Fibroblast of peridontal ligament (primary cell): Measurements from ENCODE around the gene POLN.

Source experiments
- DNase-seq: peaks from one replicate; pipeline ENCODE4 v3.0.0-alpha.2; 2010; ENCODE audit errors: extremely low read depth

The POLN gene

DNA sequence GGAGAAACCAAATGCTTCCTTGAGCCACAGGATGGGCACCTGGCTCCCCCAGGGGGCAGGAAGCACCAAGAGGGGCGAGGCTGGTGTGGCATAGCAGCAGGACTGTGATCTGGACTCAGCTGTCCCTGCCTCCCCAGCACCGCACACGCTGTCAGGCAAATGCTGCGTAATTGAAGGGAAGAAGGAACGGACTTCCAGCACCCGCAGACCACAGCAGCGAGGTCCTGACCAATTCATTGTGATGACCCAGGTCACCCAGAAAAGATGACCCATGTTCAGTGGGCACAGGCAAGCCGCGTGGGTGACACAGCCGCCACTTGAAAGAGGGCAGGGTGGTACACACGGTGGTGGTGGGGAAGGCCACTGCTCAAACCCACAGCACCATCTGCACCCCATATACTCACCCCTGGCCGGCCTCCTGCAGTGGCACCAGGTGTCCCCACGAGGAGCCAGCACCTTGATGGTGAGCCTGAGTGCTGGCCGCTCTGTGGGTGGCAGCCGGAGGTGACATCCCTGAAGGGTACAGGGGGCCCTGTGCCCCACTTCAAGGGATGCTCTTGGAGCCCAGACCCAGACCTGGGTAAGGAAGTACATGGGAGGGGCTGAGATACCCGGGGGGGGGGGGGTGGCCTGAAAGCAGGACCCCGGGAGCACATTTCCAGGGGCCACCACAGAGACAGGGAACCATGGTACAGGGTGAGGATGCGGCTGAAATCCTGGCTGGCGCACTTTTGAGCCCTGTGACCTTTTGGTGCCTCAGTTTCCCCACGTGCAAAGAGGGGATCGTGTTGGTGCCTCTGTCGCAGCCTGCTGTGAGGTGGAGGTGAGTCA is 171.3 kb downstream of the POLN start:
- no peak for DNase-seq

DNA sequence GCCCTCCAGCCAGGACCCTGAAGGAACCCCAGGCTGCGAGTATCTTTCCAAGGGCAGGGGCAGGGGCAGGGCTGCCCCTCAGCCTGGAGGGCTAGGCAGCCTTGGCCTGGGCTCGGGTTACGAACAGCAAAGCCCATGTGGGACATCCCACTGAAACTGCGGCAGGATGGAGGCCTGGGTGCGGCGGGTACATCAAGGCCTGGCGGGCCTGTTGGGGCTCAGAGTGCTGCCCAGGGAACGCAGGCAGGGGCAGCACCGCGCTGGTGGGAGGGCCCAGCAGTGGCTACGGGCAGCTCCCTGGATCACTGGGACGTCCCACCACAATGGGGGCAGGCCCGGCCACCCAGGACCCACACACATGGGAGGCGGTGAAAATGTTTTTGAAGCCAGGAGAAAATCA is 171.9 kb downstream of the POLN start:
- DNase-seq, result no peak

DNA sequence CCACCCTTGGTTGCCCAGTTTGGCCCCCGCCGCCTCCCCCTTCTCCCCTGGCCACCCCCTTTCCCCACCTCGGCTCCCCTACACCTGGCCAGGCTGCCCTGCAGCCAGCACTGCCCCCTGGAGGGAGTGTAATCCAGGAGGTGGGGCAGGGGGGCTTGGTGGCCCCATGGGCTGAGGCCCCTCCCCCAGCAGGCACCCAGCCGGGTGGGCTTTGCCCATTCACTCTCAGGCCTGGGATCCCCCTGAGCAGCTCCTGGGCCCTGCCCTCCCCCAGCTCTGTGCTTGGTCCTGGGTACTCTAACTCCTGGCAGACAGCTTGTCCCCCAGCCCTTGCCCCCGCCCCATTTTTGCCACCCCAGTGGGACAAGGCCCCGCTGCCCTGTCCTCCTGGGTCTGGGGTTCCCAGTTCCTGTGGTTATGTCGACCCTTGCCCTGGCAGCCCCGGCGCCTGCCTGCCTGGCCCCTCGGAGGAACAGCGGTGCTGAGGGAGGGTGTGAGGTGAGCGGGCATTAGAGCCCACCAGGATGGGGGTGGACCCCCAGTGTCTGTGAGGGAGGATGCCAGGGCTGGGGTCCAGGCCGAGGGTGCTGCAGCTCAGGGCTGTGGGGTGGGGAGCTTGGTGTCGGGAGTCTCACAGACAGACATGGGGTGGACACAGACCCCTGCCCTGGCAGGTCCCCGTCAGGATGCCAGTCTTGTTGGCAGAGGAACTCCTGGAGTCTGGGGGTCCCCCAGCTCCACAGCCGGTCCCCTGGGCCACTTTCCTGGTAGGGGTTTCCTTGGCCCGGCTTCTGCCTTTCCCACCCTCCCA is 172.6 kb downstream of the POLN start:
- DNase-seq, result no peak

DNA sequence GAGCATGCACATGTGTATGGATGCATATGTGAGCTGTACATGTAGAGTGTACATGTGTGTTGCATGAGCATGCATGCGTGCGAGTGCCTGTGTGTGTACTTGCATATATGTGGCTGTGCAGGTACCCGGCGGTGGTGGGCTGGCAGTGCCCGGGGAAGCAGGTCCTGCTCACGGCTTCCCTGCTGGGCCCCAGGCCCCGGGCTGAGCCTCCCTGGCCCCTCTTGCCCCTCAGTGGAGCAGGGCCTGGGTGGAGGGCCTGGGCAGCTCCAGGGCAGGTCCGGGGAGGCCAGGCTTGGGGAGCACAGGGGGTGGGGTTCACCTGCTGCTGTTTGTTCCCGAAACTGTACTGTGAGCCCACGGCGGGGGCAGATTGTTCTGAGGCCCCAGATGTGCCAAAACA is 173.4 kb downstream of the POLN start:
- no peak for DNase-seq

DNA sequence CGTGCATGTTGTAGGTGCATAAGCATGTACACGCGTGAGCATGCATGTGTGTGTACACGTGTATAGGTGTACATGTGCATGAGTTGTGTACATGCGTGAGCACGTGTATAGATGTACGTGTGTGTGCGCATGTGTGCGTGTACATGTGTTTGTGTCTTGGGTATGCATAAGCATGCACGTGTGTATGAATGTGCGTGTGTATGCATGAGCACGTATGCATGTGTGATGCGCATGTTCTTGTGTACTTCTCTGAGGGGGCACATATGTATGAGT is 173.8 kb downstream of the POLN start:
- DNase-seq, result no peak

DNA sequence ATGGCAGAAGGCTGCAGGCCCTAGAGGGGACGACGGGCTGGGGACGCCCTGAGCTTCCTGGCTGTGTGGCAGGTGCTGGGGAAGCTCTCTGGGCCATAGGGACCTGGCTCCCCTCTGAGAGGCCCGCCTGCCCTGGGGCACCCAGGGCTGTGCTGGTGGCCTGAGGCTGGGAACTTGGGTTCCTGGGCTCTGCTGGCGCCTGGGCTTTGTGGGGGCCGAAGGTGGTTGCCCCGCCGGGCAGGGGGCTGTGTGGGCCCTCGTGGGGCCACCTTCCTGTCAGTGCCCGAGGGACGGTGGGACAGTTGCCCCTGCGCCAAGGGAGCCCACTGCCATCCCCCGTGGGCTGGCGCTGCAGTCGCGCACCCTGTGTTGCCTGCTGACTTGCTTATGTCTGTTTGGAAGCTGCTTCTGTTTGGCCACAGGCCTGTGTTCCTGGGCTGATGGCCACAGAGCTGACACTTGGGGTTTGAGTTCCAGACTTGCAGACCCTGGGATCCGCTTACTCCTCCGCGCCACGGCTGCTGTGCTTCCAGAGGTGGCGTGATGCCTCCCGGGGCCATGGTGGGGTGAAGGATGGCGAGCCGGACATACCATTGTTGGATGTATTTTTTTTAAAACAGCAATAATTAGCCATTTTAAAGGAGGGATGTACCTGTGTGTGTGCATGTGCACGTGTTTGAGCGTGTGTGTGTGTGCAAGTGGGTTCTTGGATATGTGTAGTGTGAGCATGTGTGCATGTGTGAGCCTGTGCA is 174.3 kb downstream of the POLN start:
- DNase-seq, result no peak

DNA sequence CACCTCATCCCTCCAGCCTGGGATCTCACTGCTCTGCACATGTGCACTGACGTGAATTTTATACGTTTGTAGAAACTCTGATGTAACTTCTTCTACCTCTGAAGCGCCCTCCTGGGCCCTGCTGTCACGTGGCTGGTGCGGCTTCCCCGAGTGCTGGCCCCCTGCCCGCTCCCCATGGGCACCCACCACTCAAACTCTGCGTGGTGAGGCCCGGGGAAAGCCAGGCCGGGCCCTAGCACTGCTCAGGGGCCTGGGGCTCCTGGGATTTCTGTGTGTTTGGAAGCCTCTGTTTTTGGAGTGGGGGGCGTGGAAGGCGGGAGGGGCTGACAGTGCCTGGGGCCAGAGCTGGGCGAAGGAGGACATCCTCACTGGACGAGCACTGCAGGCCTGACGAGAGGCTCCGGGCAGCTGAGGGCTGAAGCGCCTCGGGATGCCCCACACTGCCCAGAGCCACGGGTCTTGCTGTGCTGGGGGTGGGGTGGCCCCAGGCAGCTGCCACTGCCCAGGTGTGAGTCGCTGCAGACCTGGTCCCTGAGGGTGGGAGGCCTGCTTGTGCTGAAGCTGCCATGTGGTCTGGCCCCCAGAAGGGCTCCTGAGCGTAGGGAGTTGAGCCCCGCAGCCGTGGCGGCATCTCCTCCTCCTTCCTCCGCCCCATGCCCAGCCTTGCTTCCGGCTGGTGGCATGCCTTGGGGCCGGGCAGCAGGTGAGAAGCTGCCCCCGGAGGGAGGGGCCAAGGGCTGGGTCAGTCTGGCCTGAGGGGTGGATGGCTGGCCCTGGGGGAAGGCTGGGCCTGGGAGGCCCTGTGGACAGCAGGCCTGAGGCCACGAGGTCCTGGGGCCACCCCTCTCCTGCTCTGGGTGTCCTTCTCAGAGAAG is 175.1 kb downstream of the POLN start:
- DNase-seq, result no peak

DNA sequence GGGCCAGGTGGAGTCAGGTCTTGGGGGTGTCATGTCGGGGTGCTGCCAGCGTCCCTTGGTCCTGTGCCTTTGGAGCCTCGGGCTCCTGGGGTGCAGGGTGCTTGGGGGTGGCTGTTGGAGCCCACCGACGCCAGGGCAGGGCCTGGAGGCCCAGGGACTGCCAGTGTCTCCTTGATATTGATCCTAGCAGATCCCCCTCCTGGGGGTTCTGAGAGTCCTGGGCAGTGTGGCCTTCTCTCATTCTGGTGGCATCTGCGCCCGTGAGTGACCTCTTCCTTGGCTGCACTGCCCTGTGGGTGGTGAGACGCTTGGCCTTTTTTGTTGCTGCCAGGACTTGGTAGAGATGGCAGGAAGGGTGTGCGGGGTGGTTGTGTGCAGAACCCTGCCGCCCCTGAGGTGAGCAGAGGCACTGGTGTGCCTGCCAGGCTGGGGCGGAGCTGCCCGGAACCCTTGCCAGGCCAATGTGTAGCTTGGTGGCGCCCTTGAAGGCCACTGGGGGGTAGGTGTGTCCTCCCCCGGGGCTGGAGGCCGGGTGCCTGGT is 175.8 kb downstream of the POLN start:
- no peak for DNase-seq

DNA sequence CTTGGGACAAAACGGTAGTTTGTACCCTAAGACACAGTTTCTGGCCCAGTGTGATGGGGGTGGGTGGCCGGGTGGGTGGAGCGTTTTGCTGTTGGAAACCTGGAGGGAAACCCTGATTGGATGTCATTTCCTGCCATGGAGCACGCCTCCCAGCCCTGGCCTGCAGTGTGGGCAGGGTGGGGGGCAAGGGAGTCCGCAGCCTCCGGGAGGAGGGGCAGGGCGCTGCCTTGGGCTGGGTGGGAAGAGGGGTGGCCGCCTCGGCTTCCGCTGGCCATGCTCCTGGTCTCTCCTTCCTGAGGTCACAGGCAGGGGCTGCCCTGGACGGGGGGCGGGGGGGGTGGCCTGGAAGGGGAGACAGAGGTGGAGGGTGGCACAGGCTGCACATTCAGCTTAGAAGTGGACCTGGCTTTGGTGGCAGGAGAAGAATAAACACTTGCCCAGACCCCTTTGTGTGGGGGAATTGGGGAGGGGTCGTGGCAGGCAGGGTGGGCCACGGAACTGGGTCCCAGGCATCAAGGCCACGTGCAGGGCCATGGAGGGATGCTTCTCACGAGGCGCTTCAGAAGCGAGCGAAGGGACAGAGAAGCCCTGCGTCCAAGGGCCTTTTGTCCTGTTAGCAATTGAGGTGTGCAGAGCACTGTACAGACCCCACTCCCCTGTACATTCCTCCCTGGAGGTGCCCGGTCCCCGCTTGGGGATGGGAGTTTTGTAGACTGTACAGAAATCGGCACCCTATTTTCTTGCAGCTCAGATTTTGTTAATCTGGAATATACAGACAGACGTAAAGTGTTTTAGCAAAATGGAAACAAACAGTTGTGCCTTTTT is 176.6 kb downstream of the POLN start:
- no peak for DNase-seq

DNA sequence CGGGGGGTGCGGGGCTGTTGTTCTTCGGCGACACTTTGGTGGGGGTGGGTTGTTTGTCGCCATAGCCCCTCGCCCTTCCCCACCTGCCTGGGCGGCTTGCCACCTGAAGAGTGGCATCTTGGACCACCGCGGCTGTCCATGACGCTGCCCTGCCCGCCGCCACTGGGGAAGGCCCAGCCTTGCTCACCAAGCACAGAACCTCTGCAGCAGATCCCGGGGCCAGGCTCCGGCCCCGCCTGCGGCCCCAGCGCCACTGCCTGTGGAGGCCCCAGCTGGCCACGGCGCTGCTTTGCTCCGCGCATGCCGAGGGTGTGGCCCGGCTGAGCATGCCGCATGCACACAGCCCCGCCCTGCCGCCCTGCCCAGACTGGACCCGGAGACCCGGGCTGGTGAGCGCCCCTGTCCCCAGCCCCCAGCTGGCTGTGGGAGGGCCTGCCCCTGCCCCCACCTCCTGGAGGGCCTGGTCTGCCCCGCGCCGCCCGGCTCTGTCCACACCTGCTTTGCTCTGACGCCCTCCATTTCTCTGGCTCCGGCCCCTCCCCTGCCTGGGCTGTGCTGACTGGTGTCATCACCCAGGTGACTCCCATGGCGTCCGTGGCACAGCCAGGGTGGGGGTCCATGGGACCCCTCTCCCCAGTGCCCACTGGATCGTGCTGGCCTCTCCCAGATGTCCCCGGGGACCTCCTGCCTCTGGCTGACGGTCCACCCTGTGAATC is 177.5 kb downstream of the POLN start:
- DNase-seq, result no peak

DNA sequence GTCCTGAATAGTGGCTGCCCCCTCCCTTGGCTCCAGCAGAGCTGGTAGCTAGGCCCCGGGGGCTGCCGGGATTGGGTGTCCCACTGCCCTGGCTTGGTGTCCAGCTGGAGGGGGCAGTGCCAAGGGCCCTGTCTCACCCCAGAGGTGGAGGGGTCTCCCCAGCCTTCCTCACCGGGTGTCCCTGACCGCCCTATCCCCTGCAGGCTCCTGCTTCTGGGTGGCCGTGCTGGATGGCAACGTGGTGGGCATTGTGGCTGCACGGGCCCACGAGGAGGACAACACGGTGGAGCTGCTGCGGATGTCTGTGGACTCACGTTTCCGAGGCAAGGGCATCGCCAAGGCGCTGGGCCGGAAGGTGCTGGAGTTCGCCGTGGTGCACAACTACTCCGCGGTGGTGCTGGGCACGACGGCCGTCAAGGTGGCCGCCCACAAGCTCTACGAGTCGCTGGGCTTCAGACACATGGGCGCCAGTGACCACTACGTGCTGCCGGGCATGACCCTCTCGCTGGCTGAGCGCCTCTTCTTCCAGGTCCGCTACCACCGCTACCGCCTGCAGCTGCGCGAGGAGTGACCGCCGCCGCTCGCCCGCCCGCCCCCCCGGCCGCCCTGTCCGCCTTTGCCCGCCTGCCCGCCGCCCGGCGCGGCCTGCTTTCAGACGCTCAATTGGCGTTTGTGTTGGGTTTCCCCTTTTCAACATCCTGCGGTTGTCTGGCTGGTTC is 178.2 kb downstream of the POLN start:
- no peak for DNase-seq

DNA sequence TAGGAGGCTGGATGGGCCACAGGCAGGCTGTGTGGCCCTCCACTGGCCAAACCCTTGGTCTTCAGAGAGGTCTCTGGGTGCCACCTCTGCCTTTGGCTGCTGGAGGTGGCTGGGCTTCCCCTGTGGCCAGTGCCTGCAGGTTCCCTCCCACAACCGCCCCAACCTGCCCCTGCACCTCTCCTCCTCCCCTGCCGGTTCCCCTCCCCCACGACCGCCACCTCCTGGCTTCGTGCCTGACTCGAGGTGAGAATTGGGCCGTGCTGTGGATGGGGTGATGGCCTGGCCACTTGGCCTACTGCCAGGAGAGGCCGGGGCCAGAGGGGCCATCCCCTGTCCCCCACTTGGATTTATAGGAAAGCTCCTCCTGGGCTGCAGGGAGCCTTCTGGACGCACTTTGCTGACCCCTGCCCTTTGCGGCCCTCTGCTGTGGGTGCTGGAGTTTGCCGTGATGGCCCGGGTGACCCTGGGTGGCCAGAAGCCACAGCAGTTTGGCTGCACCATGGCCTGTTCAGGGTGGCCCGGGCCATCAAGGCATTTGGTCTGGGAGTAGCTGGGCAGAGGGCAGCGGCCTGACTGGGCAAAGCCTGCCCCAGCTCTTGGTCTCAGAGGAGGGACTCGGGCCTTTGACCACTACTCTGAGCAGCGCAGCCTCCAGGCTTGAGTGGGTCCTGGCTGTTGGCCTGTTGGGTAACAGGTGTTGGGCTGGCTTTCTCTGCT is 179.0 kb downstream of the POLN start:
- DNase-seq, result no peak

DNA sequence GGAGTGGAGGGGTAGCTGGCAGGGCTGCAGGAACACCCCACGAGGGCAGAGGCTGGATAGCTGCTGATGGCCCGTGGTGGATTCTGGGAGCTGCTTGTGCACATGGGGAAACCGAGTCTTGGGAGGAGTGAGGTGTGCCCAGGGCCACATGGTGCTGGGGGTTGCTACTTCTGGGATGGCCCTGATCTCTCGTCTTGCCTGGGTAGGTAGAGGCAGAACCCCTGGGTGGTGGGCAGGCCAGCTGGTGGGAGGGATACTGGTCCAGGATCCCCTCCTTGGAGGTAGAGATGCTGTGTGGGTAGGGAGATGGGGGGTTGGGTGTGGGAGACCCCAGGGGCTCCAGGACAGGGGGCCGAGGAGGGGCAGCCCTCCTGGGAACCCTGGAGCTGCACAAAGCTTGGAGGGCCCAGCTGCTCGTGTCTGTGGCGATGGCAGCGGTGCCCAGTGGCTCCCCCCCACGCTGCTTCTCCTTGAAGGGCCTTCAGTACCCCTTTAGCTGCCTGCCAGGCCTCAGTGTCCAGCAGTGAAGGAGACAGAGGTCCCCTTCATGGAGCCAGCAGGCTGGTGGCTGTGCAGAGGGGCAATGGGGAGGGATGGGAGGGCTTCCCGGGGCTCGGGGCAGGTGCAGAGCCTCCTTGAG is 179.6 kb downstream of the POLN start:
- no peak for DNase-seq

DNA sequence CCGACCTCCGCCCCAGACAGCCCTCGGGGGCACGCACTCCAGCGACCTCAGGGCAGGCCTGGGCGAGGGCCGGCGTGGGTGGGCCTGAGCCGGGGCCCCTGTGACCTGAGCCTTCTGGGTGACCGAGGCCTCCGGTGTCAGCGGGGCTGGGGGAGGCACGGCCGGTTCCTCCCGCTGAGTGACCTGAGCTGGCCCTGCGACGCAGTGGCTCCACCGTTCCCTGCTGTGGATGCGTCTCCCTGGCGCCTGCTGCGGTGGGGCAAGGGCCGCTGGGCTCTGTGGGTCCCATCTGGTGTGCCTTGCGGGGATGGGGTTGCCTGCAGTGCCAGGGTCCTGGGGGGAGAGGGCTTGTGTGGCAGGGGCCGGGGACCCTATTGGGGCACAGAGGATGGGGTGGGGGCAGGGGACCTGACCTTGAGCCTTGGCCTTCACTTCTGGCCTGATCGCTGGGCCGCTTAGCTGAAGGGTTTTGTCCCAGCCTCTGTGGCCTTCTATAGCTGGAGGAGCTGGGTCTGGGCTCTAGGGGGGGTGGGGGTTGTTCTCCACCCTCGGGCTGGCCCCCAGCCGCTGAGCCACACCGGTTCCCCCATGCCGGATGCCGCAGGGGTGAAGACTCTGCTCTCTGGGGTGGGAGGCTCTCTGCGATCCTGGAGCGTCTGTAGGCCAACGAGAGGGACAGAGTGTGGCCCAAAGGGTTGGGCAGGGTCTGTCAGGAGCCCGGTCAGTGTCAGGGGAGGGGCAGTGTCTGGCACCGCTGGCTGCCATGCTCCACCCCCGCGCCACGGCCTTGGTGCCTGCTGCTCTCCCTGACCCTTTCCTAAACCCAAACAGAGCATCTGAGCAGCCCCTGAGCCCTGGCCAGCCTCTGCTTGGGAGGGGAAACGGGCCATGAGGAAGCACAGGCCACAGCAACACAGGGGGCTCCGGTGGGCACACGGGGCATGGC is 180.5 kb downstream of the POLN start:
- no peak for DNase-seq

DNA sequence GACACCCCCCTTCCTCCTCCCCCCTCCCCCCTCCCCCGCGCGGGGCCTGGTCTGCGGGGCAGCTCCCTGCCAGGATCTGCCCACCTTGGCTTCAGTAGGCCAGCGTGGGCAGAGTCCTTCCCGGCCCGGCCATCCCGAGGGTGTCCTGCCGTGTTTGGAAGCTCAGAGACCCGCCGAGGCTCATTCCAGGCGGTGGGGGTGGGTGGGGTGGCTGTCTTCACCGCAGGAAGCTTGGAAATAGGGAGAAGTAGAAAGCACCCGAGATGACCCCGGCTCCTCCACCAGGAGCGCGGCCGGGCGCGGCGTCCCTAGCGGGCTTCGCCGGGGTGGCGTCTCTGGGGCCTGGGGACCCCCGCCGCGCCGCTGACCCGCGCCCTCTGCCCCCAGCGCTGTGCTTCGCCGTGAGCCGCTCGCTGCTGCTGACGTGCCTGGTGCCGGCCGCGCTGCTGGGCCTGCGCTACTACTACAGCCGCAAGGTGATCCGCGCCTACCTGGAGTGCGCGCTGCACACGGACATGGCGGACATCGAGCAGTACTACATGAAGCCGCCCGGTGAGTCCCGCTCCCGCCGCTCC is 181.2 kb downstream of the POLN start:
- no peak for DNase-seq
